GOT3 (cell line): ENCODE results near the gene ATP1B3.
"Not testable (repeated sequence)": the region's sequence is repeated elsewhere in the genome, so short reads cannot be mapped to it uniquely, and the experiment has no call there.

Experiments
- DNase-seq: peaks from one replicate; lab custom pipeline; 2025; ENCODE audit warnings: mixed read lengths; lab: John Stamatoyannopoulos, UW

Gene ATP1B3

GRCh38 chr3:141949399-141949798 is 73.0 kb downstream of the ATP1B3 start:
- no peak for DNase-seq

- no peak for DNase-seq
These were observed 73.5 kb downstream of the ATP1B3 start for GRCh38 chr3:141949972-141950371.

- DNase-seq: no peak
These were observed 74.4 kb downstream of the ATP1B3 start for GRCh38 chr3:141950572-141951493.

GRCh38 chr3:141952611-141953010 is 76.2 kb downstream of the ATP1B3 start:
- DNase-seq: no peak

- DNase-seq: no peak
These were observed 78.7 kb downstream of the ATP1B3 start for GRCh38 chr3:141955175-141955574.

- no peak for DNase-seq
These were observed 83.4 kb downstream of the ATP1B3 start for GRCh38 chr3:141959589-141960554.

- DNase-seq: no peak
These were observed 84.3 kb downstream of the ATP1B3 start for GRCh38 chr3:141960731-141961130.

GRCh38 chr3:141963301-141963700 is 86.9 kb downstream of the ATP1B3 start:
- DNase-seq: no peak

- no peak for DNase-seq
These were observed 89.0 kb downstream of the ATP1B3 start for GRCh38 chr3:141965471-141965870.

GRCh38 chr3:141969711-141970110 is 93.3 kb downstream of the ATP1B3 start:
- DNase-seq: no peak

GRCh38 chr3:141971571-141971970 is 95.1 kb downstream of the ATP1B3 start:
- no peak for DNase-seq

- no peak for DNase-seq
These were observed 96.0 kb downstream of the ATP1B3 start for GRCh38 chr3:141972399-141972798.

- DNase-seq: not testable (repeated sequence)
These were observed 98.3 kb downstream of the ATP1B3 start for GRCh38 chr3:141974777-141975176.
